IPS-20b (cell line): Measurements from ENCODE around the gene KCNE1.
"Not testable (repeated sequence)": the region's sequence is repeated elsewhere in the genome, so short reads cannot be mapped to it uniquely, and the experiment has no call there.

Source experiments
- H3K27ac ChIP-seq: one replicate; pipeline ENCODE4 v1.5.1; 2013; ENCODE audit warnings: low read length
- H3K27me3 ChIP-seq: 2 replicates; pipeline ENCODE4 v1.6.1; 2013; ENCODE audit warnings: mild to moderate bottlenecking, low read length, inconsistent platforms; ENCODE audit not compliant: insufficient read depth
- H3K36me3 ChIP-seq: 2 replicates; pipeline ENCODE4 v1.6.1; 2013; ENCODE audit warnings: low read depth, mild to moderate bottlenecking, inconsistent platforms, low read length, moderate library complexity; ENCODE audit not compliant: insufficient read depth
- H3K4me1 ChIP-seq: 2 replicates; pipeline ENCODE4 v1.6.1; 2013; ENCODE audit warnings: mild to moderate bottlenecking, control low read depth, inconsistent platforms, low read length, moderate library complexity; ENCODE audit not compliant: insufficient read depth
- H3K4me3 ChIP-seq: 2 replicates; pipeline ENCODE4 v1.5.1; 2013; ENCODE audit warnings: mild to moderate bottlenecking, low read length, inconsistent platforms
- H3K9ac ChIP-seq: 2 replicates; pipeline ENCODE4 v1.6.1; 2013; ENCODE audit warnings: low read depth, mild to moderate bottlenecking, inconsistent platforms, low read length, moderate library complexity
- H3K9me3 ChIP-seq: 2 replicates; pipeline ENCODE4 v1.6.1; 2013; ENCODE audit warnings: mild to moderate bottlenecking, low read depth, low read length, inconsistent platforms; ENCODE audit not compliant: insufficient read depth

The KCNE1 gene

DNA sequence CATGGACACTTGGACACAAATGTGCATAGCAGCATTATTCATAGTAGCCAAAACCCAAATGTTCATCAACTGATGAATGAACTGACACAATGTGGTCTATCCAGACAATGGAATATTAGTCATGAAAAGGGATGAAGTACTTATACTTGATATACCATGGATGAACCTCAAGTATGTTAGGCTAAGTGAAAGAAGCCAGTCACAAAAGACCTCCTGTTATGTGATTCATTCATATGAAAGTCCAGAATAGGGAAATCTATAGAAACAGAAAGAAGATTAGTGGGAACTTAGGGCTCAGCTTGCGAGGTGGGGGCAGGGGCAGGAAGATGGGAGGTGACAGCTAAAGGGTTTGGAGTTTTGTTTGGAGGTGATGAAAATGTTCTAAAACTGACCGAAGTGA, 7.4 kb downstream of the KCNE1 start:
- Histone ChIP-seq H3K9me3 (no peaks in the 10 kb centered on the region), H3K9ac (no peak overlapping the region), H3K27ac (no peak overlapping the region), H3K4me1 (no peaks in the 10 kb centered on the region), H3K36me3 (no peaks in the 10 kb centered on the region), H3K4me3 (no peak overlapping the region), H3K27me3 (no peaks in the 10 kb centered on the region)

DNA sequence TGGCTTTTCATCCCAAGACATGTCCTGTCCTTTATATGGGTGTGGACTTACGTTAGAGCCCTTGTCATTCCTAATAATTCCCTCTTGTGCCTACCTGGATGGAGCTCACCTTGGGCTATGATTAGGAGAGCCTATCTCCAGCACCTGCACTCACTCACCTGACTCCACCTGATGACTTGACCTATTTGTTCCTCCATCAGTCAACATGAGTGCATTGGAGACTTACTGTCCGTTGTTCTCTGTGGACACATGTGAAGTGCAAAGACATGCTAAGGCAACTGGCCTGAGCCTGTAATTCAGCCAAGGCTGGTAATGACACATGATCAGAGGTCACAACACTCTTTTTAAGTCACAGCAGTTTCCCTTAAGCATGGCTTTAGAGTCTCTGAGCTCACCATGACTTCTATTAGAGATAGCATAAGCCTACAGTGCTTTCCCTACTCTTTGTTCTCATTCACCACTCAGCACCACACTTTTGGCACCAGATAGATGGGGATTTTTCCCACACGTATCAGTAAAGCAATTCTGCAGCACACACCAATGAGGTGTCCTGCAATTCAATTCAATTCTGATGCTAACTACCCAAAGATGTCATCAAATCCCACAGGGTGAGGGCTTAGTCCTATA, 9.4 kb downstream of the KCNE1 start:
- no peaks in the 10 kb centered on the region for H3K4me1 ChIP-seq
- H3K27ac ChIP-seq, result no peak overlapping the region
- H3K9ac ChIP-seq, result no peak overlapping the region
- no peaks in the 10 kb centered on the region for H3K9me3 ChIP-seq
- no peak overlapping the region for H3K4me3 ChIP-seq
- H3K36me3 ChIP-seq, result no peaks in the 10 kb centered on the region
- H3K27me3 ChIP-seq, result no peaks in the 10 kb centered on the region

- peaks cover 5% of the 10 kb centered on the region; the same call in 1 of the 2 replicates for H3K9me3 ChIP-seq
- no peaks in the 10 kb centered on the region for H3K27me3 ChIP-seq
- no peak overlapping the region for H3K27ac ChIP-seq
- no peaks in the 10 kb centered on the region for H3K36me3 ChIP-seq
- H3K4me3 ChIP-seq, result no peak overlapping the region
- no peaks in the 10 kb centered on the region for H3K4me1 ChIP-seq
- no peak overlapping the region for H3K9ac ChIP-seq
Measured at GRCh38 chr21:34501716-34502115, 10.3 kb downstream of the KCNE1 start.

GRCh38 chr21:34500191-34500590, 11.8 kb downstream of the KCNE1 start:
- H3K36me3 ChIP-seq, result no peaks in the 10 kb centered on the region
- peaks cover 7% of the 10 kb centered on the region; the same call in 1 of the 2 replicates for H3K9me3 ChIP-seq
- H3K9ac ChIP-seq, result no peak overlapping the region
- H3K4me1 ChIP-seq, result no peaks in the 10 kb centered on the region
- no peaks in the 10 kb centered on the region for H3K27me3 ChIP-seq
- H3K27ac ChIP-seq, result no peak overlapping the region
- no peak overlapping the region for H3K4me3 ChIP-seq

DNA sequence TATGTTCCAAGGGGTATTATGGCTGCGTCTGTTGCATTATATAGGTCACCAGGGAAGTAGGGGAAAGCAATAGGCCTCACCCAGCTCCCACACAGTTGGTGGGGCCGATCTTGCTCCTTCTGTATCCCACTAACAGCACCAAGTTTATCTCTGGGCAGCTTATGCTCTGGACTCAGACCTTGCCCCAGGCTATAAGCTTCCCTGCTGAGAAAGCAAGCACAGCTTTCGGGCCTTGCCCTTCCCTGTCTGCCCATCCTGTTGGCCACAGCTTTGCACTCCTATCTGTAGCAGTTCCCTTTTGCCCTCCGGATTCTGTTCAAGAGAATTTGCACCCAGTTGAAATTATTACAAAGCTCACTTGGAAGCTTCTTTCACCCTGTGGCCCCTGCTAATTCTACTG, 12.9 kb downstream of the KCNE1 start:
- Histone ChIP-seq H3K4me3 (no peak overlapping the region), H3K4me1 (no peaks in the 10 kb centered on the region), H3K27me3 (no peaks in the 10 kb centered on the region), H3K9ac (no peak overlapping the region), H3K36me3 (no peaks in the 10 kb centered on the region), H3K9me3 (peaks cover 7% of the 10 kb centered on the region; the same call in 1 of the 2 replicates), H3K27ac (no peak overlapping the region)

DNA sequence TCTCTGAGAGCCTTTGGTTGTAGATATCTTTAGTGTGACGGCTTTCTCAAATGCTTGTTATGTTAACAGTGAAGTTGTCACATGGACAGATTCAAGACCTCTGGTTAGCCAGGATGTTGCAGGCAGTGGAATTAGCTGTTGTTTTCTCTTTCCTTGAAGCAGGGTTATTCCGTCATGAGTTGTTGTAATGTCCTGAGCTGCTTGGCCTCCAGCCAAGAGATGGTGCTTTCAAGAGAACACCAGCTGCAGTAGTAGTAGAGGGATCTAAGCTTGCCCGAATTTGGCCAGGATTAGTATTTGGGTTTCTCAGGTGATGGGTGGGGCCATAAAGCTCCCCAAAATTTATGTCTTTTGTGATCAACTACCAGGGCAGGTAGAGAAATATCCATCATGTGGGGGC, 13.4 kb downstream of the KCNE1 start:
- Histone ChIP-seq H3K4me1 (no peaks in the 10 kb centered on the region), H3K36me3 (no peaks in the 10 kb centered on the region), H3K27ac (no peak overlapping the region), H3K4me3 (no peak overlapping the region), H3K9me3 (peaks cover 7% of the 10 kb centered on the region; the same call in 1 of the 2 replicates), H3K27me3 (no peaks in the 10 kb centered on the region), H3K9ac (no peak overlapping the region)

DNA sequence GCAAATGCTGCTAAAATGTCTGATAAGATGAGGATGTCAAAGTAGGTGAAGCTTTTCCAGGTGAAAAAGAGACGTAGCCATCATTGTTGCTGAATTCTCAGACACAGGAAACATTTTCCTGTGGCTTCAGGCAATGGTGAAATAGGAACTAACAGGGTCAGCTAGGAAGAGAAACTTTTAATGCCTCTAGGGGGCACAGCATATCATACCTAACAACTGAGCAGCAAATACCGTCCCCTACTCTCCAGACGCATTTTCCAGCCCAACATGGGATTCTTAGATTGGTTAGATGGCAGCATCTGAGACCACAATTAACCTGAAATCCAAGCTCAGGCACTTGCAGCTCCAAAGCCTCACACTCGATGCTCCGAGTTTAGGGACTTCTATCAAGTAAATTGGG, 28.2 kb downstream of the KCNE1 start:
- H3K4me3 ChIP-seq, H3K4me1 ChIP-seq, H3K27me3 ChIP-seq, H3K27ac ChIP-seq, H3K36me3 ChIP-seq, H3K9ac ChIP-seq, H3K9me3 ChIP-seq: not testable (repeated sequence)

- H3K27me3 ChIP-seq, H3K27ac ChIP-seq, H3K4me1 ChIP-seq, H3K9ac ChIP-seq, H3K36me3 ChIP-seq, H3K4me3 ChIP-seq, H3K9me3 ChIP-seq: not testable (repeated sequence)
Measured at GRCh38 chr21:34483435-34483834, 28.6 kb downstream of the KCNE1 start.

DNA sequence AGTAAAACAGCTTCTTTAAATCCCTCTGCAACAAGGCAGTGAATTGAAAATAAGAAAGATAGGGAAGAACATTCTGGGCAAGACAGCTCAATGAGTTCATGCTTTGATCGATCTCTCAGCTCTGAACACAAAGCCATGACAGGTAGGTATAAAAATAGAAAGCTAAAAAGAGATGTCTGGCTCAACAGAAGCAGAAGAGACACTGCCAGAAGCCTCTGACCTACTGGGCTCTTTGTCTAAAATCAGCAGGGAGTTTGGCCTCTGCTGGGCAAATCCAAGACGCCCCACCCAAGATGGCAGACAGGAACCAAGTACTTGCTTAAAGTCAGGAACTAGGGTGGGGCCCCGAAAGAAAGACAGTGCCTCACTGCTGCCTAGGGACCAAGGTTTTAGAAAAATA, 44.7 kb downstream of the KCNE1 start:
- H3K4me1 ChIP-seq, H3K9ac ChIP-seq, H3K27ac ChIP-seq, H3K9me3 ChIP-seq, H3K4me3 ChIP-seq, H3K36me3 ChIP-seq, H3K27me3 ChIP-seq: not testable (repeated sequence)

DNA sequence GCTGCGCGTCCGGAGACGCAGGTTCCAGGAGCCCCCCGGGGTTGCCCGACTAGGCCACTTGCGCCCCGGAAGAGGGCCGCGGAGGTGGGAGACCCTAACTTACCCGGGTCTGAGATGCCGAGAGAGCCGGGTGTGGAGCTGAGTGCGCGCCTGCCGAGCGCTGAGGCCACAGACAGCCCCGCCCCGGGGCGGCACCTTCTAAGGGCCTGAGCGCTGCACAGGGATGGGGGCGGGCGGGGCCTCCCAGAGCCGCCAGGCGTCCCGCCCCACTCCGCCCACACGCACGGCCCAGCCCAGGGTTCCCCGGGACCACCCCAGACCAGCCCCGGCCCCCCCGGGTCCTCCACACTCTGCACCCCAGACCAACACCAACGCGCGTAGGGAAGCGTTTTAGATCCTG, 52.6 kb downstream of the KCNE1 start:
- not testable (repeated sequence) for H3K27ac ChIP-seq, H3K9me3 ChIP-seq, H3K36me3 ChIP-seq, H3K4me3 ChIP-seq, H3K4me1 ChIP-seq, H3K27me3 ChIP-seq, H3K9ac ChIP-seq

DNA sequence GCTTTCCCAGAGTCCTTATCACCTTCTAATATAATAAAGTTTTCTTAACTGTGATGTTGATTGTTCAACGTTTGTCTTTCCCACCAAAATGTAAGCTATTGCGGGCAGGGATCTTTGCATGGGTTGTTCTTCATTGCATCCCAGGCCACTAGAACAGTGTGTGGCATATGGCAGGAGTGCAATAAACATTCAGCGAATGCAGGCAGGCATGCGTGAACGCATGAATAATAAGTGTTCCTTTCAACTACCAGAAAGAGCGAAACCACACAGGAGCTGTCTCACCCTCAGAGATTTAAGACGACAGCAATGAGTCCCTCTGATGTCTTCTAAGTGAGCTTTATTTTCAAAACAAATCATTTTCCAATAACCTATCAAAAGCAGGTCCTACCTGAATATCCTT, 53.7 kb downstream of the KCNE1 start:
- H3K36me3 ChIP-seq, H3K4me3 ChIP-seq, H3K27ac ChIP-seq, H3K4me1 ChIP-seq, H3K27me3 ChIP-seq, H3K9me3 ChIP-seq, H3K9ac ChIP-seq: not testable (repeated sequence)

DNA sequence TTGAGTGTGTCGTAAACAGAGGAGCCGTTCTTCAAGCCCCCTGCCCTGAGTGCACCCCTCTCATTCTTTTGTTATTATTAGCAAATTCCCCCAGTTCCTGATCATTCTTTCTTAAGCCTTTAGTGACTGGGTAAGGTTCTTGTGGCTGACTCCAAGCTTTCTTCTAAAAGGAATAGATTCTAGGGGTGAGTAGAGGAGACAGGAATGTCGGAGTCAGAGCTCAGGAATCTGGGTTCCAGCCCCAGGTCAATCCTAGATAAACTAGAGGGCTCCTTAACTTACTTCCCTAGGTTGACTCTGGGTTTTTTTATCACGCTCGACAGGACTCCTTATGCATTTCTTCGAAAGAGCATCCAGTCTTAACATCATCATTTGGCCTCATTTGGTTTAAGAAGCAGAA, 55.8 kb downstream of the KCNE1 start:
- H3K9me3 ChIP-seq, H3K4me1 ChIP-seq, H3K36me3 ChIP-seq, H3K9ac ChIP-seq, H3K4me3 ChIP-seq, H3K27ac ChIP-seq, H3K27me3 ChIP-seq: not testable (repeated sequence)

DNA sequence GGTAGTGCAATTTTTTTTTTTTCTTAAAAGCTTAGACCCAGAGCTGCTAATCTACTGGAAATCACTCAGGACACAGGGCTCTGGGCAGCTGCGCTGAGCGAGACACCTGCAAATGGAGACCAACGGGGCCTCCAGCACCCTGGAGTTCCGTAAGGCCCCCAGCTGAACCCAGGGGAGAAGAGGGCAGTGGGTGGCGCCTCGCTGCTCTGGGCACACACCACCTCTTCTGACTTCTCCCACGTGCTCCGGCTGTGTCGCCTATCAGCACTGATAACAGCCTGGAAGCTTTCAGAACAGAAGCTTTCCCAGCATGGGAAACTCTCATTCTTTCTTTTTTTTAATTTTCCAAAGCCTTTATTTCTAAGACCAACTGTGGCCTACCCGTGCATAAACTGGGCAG, 56.4 kb downstream of the KCNE1 start:
- not testable (repeated sequence) for H3K4me3 ChIP-seq, H3K4me1 ChIP-seq, H3K27ac ChIP-seq, H3K9ac ChIP-seq, H3K9me3 ChIP-seq, H3K27me3 ChIP-seq, H3K36me3 ChIP-seq
